IMR-90 (cell line): ENCODE measurements around the gene INAFM1. TPM values are rescaled to one million over a fixed set of nuclear protein-coding genes. Genes with fewer than 3 reads are reported as not detected.

Source experiments
- ATAC-seq: fragments of 200-7000 bp; cut with Tn5 transposase; 2 replicates; pipeline ENCODE4 v1.9.1; 2020; ENCODE audit warnings: low read depth, mild to moderate bottlenecking, moderate library complexity
- BruUV-seq: library from RNA; stranded (reverse); fragments of 400-500 nt; replicated peaks from 2 replicates; lab custom pipeline; 2021; lab: Mats Ljungman, UMichigan
- CTCF ChIA-PET: fragments of 300-600 bp; formaldehyde crosslinking; extraction: SDS; loops from one replicate; lab custom pipeline; 2021; ENCODE audit warnings: antibody characterized with exemption; lab: Yijun Ruan, JAX
- POLR2A ChIA-PET: fragments of 300-600 bp; sonication (Branson Sonifier 250); formaldehyde crosslinking; loops from one replicate; lab custom pipeline; 2022; ENCODE audit warnings: antibody characterized with exemption; ENCODE audit not compliant: unreplicated experiment; lab: Charles Lee
- DNase-seq: peaks from one replicate; pipeline ENCODE4 v3.0.0; 2013
- H2AFZ ChIP-seq: replicated peaks from 2 replicates; pipeline ENCODE3; 2013; ENCODE audit warnings: low read length, mild to moderate bottlenecking; ENCODE audit not compliant: poor library complexity
- H2AK5ac ChIP-seq: 2 replicates; pipeline ENCODE4 v1.6.1; 2013; ENCODE audit warnings: low read depth, low read length, inconsistent platforms
- H2AK9ac ChIP-seq: replicated peaks from 2 replicates; pipeline ENCODE3; 2013; ENCODE audit warnings: mild to moderate bottlenecking, low read depth, low read length, moderate library complexity; ENCODE audit not compliant: poor library complexity
- H2BK120ac ChIP-seq: 2 replicates; pipeline ENCODE4 v1.6.1; 2013; ENCODE audit warnings: low read depth, low read length, inconsistent platforms
- H2BK15ac ChIP-seq: 3 replicates; pipeline ENCODE4 v1.6.1; 2013; ENCODE audit warnings: low read depth, low read length, inconsistent platforms
- H2BK20ac ChIP-seq: 2 replicates; pipeline ENCODE4 v1.6.1; 2013; ENCODE audit warnings: low read depth, mild to moderate bottlenecking, inconsistent platforms, low read length, moderate library complexity
- H2BK5ac ChIP-seq: 2 replicates; pipeline ENCODE4 v1.6.1; 2013; ENCODE audit warnings: mild to moderate bottlenecking, low read depth, low read length, inconsistent platforms; ENCODE audit not compliant: poor library complexity, severe bottlenecking
- H3K14ac ChIP-seq: replicated peaks from 2 replicates; pipeline ENCODE4 v1.6.1; 2013; ENCODE audit warnings: low read depth, low read length, inconsistent platforms
- H3K18ac ChIP-seq: 2 replicates; pipeline ENCODE4 v1.6.1; 2013; ENCODE audit warnings: low read depth, low read length, control low read depth
- H3K23ac ChIP-seq: 2 replicates; pipeline ENCODE4 v1.6.1; 2013; ENCODE audit warnings: low read depth, low read length, inconsistent platforms
- H3K27ac ChIP-seq: 2 replicates; pipeline ENCODE4 v1.5.1; 2013; ENCODE audit warnings: mild to moderate bottlenecking, control low read depth, low read length; ENCODE audit not compliant: insufficient read depth
- H3K27me3 ChIP-seq: 2 replicates; pipeline ENCODE4 v1.6.1; 2013; ENCODE audit warnings: low read length; ENCODE audit not compliant: control insufficient read depth, insufficient read depth
- H3K36me3 ChIP-seq: 2 replicates; pipeline ENCODE4 v1.6.1; 2013; ENCODE audit warnings: low read length, mixed read lengths; ENCODE audit not compliant: control insufficient read depth, insufficient read depth
- H3K4ac ChIP-seq: 2 replicates; pipeline ENCODE4 v1.6.1; 2013; ENCODE audit warnings: low read depth, low read length, inconsistent platforms
- H3K4me1 ChIP-seq: 2 replicates; pipeline ENCODE4 v1.6.1; 2013; ENCODE audit warnings: low read length, mixed read lengths; ENCODE audit not compliant: control insufficient read depth, insufficient read depth
- H3K4me2 ChIP-seq: 2 replicates; pipeline ENCODE4 v1.6.1; 2013; ENCODE audit warnings: low read depth, mild to moderate bottlenecking, control low read depth, low read length, moderate library complexity
- H3K4me3 ChIP-seq: 2 replicates; pipeline ENCODE4 v1.5.1; 2013; ENCODE audit warnings: low read depth, mild to moderate bottlenecking, control low read depth, low read length, moderate library complexity; ENCODE audit not compliant: insufficient read depth
- H3K56ac ChIP-seq: 2 replicates; pipeline ENCODE4 v1.6.1; 2013; ENCODE audit warnings: low read length, inconsistent platforms; ENCODE audit not compliant: insufficient read depth; ENCODE audit errors: extremely low read depth
- H3K79me1 ChIP-seq, 2 experiments: 2 replicates each; pipeline ENCODE4 v1.6.1; 2013; ENCODE audit warnings: low read length in 2 of 2, inconsistent platforms in 1 of 2, low read depth in 1 of 2
- H3K9ac ChIP-seq: 2 replicates; pipeline ENCODE4 v1.6.1; 2013; ENCODE audit warnings: low read depth, low read length, control low read depth
- H3K9me1 ChIP-seq: 2 replicates; pipeline ENCODE4 v1.6.1; 2013; ENCODE audit warnings: low read length, inconsistent platforms; ENCODE audit not compliant: insufficient read depth
- H3K9me3 ChIP-seq: 2 replicates; pipeline ENCODE4 v1.6.1; 2013; ENCODE audit warnings: low read length; ENCODE audit not compliant: control insufficient read depth, insufficient read depth
- H4K20me1 ChIP-seq: 2 replicates; pipeline ENCODE4 v1.6.1; 2013; ENCODE audit warnings: low read length, inconsistent platforms; ENCODE audit not compliant: insufficient read depth
- H4K5ac ChIP-seq: 2 replicates; pipeline ENCODE4 v1.6.1; 2013; ENCODE audit warnings: mild to moderate bottlenecking, low read depth, low read length, control low read depth
- H4K8ac ChIP-seq, 2 experiments: 2 replicates each; pipeline ENCODE4 v1.6.1; 2013; ENCODE audit warnings: low read depth in 2 of 2, low read length in 2 of 2, control low read depth in 1 of 2, inconsistent platforms in 1 of 2
- H4K91ac ChIP-seq: 2 replicates; pipeline ENCODE4 v1.6.1; 2013; ENCODE audit warnings: low read depth, low read length, inconsistent platforms; ENCODE audit not compliant: insufficient read depth
- CHD1 ChIP-seq: IDR thresholded peaks from 2 replicates; pipeline ENCODE4 v1.6.1; 2012; ENCODE audit warnings: low read depth, low read length, improper control_type of control experiment
- NFE2L2 ChIP-seq: fragments of 150-350 bp; IDR thresholded peaks from 2 replicates; pipeline ENCODE4 v1.6.1; 2016; ENCODE audit warnings: low read depth, mild to moderate bottlenecking, low read length
- WGBS, 2 experiments: methylation state at CpG; one replicate each; pipeline versions ENCODE4 v1.1.5 to v1.1.7; 2013; ENCODE audit warnings: missing lambda C conversion rate in 2 of 2; ENCODE audit not compliant: insufficient read length in 1 of 2; ENCODE audit errors: extremely low coverage in 2 of 2; 5-methylcytosine and 5-hydroxymethylcytosine counted together
- dilution Hi-C: fragments of 300-500 bp; cut with HindIII; formaldehyde crosslinking; loops from one replicate; pipeline ENCODE4 v1.14.3; 2018; ENCODE audit warnings: low sequenced_read_pairs; ENCODE audit not compliant: unreplicated experiment
- in situ Hi-C: fragments of 300-500 bp; cut with MboI; formaldehyde crosslinking; loops from 3 replicates; pipeline ENCODE4 v1.14.3; 2019; ENCODE audit warnings: low sequenced_read_pairs, inconsistent platforms, mixed read lengths
- intact Hi-C: fragments of 100-400 bp; cut with micrococcal nuclease; formaldehyde crosslinking; loops from 2 replicates; pipeline ENCODE4 v1.10.0; 2022
- polyA plus RNA-seq, 3 experiments: library from polyadenylated mRNA; depleted of rRNA; stranded (reverse); fragments of >200 nt; gene quantifications; 2 replicates each; pipeline ENCODE4 v1.2.3, GENCODE V29; 2012; ENCODE audit warnings: low replicate concordance in 1 of 3
- total RNA-seq: library from RNA; depleted of rRNA; stranded (reverse); fragments of >200 nt; gene quantifications from 2 replicates; pipeline ENCODE4 v1.2.3, GENCODE V29; 2012

Gene INAFM1
- total and polyA plus RNA-seq, 2 of the 4 experiments (the other 2 are of a cell fraction) = 0.36 to 7.8 TPM

- DNase-seq = no peak
Measured at GRCh38 chr19:47310323-47310722, 35.6 kb downstream of the INAFM1 start.

More at GRCh38 chr19:47310323-47310722, 35.6 kb downstream of the INAFM1 start:
- no peak overlapping the region for H3K14ac ChIP-seq
- no peak overlapping the region for H2AFZ ChIP-seq
- H4K5ac ChIP-seq = no peak overlapping the region
- H3K9me1 ChIP-seq = 0 out of 2 replicates have a peak, but pooled peaks cover 4% of the 10 kb centered on the region
- no peaks in the 10 kb centered on the region for H3K36me3 ChIP-seq
- intact Hi-C loops (no loop called here), dilution Hi-C loops (no loop called here), in situ Hi-C loops (no loop called here)
- no peak overlapping the region for H3K4ac ChIP-seq
- no peak overlapping the region for H2AK9ac ChIP-seq
- H3K27ac ChIP-seq = no peak overlapping the region
- no TSS peak for BruUV-seq
- no peaks in the 10 kb centered on the region for H3K27me3 ChIP-seq
- no peak overlapping the region for H3K23ac ChIP-seq
- H3K18ac ChIP-seq = no peak overlapping the region
- H3K4me3 ChIP-seq = no peak overlapping the region
- H4K8ac ChIP-seq = no peak overlapping the region
- H3K79me1 ChIP-seq = no peaks in the 10 kb centered on the region
- H3K9me3 ChIP-seq = no peaks in the 10 kb centered on the region
- no peaks in the 10 kb centered on the region for H4K20me1 ChIP-seq
- WGBS, 2 experiments = no CpG with 5 or more reads among the region's 2 CpGs
- ChIA-PET CTCF (interaction anchor here (0.6 kb wide), 1 partner anchor 28 kb away, joined by 4 read pairs; no protein-coding TSS in a partner anchor), POLR2A (no interaction called here)
- H4K91ac ChIP-seq = no peak overlapping the region
- H3K4me1 ChIP-seq = no peaks in the 10 kb centered on the region
- ATAC-seq = no peak
- no peak overlapping the region for H3K4me2 ChIP-seq
- TF ChIP-seq NFE2L2 = no peak
- TF ChIP-seq CHD1 = no peak
- H3K9ac ChIP-seq = no peak overlapping the region
- no peak overlapping the region for H2BK20ac ChIP-seq
- no peak overlapping the region for H2AK5ac ChIP-seq
- H2BK15ac ChIP-seq = no peak overlapping the region
- no peak overlapping the region for H2BK120ac ChIP-seq
- H3K56ac ChIP-seq = no peak overlapping the region
- no peak overlapping the region for H2BK5ac ChIP-seq
